A673 (cell line): ENCODE results near the gene PGAM1.

ENCODE experiments used
- CTCF ChIP-seq: fragments of 300-800, 200-600 bp; sonication (generic); conservative IDR thresholded peaks from 2 replicates; pipeline ENCODE4 v1.5.1; 2017; ENCODE audit warnings: low read depth, mild to moderate bottlenecking, antibody characterized with exemption, low read length, moderate library complexity, mixed read lengths
- EZH2 ChIP-seq: fragments of 200-600 bp; sonication (generic); IDR thresholded peaks from 2 replicates; pipeline ENCODE4 v1.6.1; 2017; ENCODE audit warnings: borderline replicate concordance, low read depth, mild to moderate bottlenecking, mixed read lengths, antibody characterized with exemption, low read length; ENCODE audit not compliant: poor library complexity, severe bottlenecking

- TF ChIP-seq CTCF: no peak
- no peak for TF ChIP-seq EZH2
Observed at GRCh38 chr10:97376413-97376812, 49.6 kb upstream of the PGAM1 start.
